COLO668 (cell line): ENCODE results near the gene RTCB.
A peak's percentile ranks its signal among the peaks of the same experiment; 100 is the strongest.
"Not testable (repeated sequence)": the region's sequence is repeated elsewhere in the genome, so short reads cannot be mapped to it uniquely, and the experiment has no call there.

Experiments
- DNase-seq: peaks from one replicate; lab custom pipeline; 2025; ENCODE audit not compliant: unreplicated experiment; lab: John Stamatoyannopoulos, UW

Gene RTCB

DNA sequence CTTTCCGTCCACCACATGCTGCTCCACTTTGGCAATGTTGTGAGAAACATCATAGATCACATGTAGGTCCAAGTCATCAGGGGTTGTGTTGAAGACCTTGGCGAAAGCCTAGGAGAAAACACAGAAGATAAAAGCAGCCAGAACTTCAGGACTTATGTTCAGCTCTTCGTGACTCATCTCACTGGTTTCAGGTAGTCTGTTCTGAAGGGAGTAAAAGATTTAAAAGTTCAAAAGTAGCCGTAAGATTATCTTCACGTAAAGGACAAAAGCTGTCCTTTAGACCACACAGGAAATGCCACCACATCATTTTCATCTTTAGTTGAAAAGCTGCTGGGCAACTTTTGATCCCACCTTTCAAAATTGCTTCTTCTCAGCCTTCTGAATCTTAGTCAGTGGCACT lies 16.9 kb downstream of the RTCB start:
- DNase-seq, result no peak

DNA sequence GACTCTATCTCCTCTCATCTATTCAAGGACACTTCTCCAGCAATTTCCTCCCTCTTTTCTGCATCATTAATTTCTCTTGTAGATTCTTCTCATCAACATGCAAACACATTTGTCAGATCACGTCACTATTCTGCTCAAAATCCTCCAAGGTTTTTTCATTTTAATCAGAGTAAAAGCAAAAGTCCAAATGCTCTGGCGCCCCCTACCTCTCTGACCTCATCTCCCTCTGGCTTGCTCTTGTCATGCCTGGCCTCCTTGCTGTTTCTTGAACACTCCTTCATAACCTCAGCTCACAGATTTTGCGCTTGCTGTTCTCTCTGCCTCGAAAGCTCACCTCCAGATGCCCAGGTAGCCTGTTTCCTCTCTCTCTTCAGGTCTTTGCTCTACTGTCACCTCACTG lies 22.4 kb downstream of the RTCB start:
- DNase-seq, result no peak

DNA sequence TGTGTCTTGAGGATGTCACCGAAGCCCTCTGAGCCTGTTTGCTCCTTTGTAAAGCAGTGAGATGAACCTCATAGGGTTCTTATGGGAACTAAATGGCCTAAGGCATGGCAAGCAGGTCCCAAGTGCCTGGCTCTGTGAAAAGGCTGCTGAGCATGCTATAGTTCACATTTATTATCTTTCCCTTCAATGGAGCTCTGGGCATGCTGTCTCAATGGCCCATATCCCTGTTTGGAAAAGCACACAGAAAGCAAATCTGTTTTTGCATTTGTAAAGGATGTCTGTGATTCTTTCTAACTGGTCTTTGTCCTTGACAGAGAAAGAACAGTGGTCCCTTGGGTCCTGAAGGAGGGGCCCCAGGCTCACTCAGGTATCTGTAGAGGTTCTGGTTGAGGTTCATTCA lies 26.4 kb downstream of the RTCB start:
- no peak for DNase-seq

DNA sequence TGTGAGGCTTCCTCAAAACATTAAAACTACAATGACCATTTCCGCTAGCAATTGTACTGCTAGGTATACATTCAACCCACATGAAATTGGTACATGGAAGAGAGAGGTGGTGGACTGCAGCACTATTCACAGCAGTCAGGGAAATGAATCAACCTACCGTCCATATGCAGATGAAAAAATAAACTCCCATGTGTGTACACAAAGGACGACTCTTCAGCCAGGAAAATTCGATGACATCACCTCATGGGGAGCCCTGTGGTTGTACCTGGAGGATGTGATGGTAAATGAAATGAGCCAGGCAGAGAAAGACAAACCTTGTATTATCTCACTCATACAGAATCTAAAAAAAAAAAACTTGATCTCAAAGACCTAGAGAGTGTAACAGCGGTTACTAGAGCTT lies 31.1 kb downstream of the RTCB start:
- peak; percentile 22 for DNase-seq

DNA sequence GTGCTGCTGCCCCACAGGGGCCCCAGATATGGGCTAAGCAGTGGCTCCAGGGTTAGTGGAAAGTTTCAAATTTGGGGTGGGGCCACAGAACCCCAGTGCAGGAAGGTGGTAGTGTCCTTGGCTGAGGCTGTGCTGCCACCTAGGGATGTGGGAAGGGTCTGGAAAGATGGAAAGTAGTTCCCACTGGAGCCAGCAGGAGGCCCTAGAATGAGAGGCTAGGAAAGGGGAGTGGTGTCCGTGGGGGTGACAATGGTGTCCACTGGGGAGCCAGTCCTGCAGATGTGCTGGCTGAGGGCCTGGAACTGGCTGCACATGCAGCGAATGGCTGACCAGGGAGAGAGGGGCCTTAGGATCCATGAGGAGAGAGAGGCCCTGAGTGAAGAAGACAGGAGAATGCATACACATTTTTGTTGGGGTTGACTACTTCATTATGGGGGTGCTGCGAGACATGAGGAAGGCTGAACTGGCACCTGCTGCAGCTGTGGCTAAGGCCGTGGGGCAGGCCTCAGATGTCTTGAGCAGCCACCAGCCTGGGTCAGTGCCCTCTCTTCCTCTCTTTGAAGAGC lies 33.3 kb downstream of the RTCB start:
- DNase-seq, result peak; percentile 39

DNA sequence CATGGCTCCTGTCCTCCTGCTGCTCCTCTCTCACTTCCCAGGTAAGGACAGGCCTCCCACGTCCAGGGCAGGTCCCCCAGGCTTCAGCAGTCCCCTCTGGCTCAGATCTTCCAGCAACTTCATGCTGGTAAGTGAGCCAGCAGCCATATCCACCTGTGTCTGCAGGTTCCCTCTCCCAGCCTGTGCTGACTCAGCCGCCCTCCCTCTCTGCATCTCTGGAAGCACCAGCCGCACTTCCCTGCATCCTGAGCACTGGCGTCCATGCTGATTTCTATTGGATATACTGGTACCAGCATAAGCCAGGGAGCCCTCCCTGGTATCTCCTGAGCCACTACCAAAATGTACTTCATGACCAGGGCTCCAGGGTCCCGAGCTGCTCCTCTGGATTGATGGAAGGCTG lies 35.4 kb downstream of the RTCB start:
- no peak for DNase-seq

DNA sequence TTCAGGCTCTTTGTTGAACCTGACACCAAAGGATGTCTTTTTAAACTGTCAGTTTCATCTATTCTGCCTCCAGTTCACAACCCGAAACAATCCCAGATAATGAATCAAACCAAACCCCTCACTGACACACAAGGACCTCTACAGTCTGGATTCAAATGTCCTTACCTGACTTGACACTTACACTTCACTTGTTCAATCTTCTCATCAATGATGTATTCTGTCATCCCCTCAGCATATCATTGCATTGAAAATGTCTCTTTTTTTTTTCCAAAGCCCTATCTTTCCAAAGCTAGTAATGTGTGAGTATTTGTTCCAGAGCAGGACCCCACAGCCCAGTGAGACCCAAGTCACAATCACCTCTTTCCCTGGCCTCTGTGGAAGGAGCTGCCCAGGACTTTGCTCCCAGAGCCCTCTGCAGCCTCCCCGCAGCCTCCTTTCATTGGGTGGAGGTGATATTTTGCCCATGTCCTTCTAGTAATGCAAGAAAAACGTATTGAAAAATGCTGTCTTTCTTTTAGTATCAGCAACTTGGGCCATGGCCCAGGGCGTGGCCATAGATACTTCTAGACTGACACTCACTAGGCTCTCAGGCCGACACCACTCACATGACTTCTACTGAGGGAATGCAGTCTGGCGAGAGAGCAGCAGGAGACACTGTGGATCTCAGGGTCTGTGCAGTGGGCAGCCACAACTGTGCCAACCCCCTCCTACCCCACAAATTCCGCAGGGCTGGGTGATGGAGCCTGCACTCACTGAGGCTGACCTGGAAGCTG lies 36.2 kb downstream of the RTCB start:
- no peak for DNase-seq

DNA sequence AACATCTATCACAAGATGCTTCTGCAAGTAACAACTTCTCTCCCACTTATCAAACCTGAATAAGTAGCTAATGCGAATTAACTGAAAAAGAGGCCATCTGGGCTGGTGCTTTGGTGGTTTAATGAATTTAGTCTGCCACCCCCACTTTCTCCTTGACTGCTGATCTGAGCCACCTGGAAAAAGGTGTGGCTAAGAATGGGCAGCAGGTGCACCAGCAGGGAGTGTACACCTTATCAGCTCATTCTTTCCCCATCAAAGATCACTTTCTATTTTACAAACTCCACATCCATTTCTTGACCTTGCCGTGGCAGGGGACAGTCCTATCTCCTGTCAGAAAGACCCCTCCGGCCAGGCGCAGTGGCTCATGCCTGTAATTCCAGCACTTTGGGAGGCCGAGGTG lies 47.8 kb downstream of the RTCB start:
- no peak for DNase-seq

DNA sequence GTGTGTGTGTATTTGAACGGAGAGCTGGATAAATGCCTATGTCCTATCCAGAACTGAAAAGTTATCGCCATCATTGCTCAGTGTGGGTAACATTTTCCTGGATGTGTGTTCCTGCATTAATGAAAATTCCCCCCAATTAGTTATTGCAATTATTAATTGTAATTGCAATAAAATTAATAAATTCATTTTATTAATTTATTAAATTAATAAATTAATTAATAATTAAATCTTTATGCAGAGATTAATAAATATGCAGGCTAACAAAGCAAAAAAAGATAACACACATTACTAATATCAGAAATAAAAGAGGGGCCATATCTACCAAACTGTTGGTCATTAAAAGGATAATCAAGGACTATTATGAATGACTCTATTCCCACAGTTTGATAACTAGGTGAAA lies 50.8 kb downstream of the RTCB start:
- DNase-seq, result no peak

DNA sequence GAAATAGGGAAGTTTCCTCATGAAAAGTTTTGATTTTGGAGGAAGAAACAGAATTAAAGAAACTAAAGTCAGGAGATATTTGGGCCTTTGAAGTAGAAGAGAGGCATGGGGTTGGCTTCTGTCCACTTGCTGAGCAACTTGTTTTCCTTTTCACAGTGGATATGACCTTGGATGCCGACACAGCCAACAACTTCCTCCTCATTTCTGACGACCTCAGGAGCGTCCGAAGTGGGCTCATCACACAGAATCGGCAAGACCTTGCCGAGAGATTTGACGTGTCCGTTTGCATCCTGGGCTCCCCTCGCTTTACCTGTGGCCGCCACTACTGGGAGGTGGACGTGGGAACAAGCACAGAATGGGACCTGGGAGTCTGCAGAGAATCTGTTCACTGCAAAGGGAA lies 52.0 kb downstream of the RTCB start:
- not testable (repeated sequence) for DNase-seq

DNA sequence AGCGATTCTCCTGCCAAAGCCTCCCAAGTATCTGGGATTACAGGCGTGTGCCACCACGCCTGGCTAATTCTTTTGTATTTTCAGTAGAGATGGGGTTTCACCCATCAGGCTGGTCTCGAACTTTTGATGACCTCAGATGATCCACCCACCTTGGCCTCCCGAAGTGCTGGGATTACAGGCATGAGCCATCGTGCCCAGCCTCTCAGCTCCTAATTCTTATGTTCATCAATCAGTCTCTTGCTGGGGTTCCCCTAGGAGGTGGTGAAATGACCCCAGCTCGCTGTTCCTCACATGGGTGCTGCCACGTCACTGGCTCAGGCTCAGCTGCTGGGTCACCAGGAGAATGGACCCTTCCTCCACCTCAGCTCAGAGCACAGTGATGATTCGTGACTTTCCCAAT lies 54.5 kb downstream of the RTCB start, which contains the start of gene RFPL3:
TSS of gene RFPL3 (plus strand) at position 301 of the 400 bp plus-strand sequence. CDS start 205 bp downstream, outside the sequence.
- not testable (repeated sequence) for DNase-seq

DNA sequence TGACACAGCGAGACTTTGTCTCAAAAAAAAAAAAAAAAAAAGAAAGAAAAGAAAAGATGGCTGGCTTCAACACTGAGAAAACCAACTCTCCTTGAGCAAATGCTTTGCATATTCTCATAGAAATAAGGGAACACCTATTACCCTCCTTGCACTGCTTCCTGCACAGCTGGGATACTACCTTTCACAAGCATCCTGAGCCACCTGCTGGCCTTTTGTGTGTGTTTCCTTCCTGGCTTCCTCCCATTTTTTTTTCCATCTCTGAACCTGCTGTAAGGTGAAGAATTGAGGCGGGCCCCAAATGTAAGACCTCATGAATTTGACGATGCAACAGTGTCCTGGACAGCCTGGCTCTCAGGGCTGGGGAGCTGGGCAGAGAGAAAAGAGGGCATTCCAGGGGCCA lies 56.3 kb downstream of the RTCB start:
- peak; percentile 30 for DNase-seq

DNA sequence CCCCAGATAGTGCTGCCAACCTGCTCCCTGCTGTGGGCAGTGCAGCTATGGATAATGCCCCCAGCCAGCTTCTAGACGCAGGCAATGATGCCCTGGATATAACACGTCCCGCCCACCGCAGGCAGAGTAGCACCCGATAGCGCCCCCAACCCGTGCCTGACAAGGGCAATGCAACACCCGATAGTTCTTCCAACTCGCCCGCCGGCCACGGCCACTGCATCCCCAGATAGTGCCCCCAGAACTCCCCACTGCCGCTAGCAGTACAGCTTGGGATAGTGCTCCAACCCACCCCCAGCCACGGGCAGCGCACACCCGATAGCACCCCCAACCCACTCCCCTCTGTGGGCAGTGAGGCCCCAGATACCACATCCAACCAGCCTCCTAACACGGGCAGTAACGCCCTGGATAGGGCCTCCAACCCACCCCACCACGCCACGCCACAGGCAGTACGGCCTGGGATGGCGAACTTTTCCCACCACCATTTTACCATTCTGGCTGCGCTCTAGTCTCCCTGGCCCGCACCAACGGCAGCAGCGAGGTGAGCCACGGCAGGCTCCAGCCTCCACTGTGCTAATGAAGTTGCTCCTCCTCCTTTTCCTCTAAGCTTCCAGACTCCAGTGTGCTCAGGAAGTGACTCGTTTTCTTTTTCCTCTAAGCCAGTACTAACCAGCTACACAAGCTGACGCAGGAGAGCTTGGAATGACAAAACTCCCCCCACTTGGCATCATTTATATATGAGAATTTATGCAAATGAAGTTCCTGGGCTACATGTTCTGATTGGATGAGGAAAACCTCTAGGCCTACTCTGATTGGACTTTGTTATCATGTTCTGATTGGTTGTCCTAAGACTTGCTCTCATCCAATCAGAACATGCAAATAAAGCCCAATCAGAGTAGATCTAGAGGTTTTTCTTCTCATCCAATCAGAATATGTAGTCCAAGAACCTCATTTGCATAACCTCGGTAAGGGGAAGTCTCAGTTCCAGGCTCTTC lies 57.4 kb downstream of the RTCB start:
- DNase-seq, result no peak

DNA sequence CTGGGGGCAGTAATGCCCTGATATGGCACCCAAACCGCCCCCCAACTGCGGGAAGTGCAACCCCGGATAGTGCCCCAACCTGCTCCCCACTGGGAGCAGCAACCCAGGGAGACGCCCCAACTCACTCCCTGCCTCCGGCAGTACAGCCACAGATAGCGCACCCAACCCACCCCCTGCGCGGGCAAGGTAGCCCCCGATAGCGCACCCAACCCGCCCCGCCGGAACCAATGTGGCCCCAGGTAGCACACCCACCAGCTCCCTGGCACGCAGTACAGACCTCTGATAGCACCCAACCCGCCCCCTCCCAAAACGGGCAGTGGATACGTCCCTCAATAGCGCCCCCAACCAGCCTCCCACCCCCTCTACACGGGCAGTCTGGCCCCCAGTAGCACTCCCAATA lies 58.2 kb downstream of the RTCB start:
- DNase-seq, result no peak

DNA sequence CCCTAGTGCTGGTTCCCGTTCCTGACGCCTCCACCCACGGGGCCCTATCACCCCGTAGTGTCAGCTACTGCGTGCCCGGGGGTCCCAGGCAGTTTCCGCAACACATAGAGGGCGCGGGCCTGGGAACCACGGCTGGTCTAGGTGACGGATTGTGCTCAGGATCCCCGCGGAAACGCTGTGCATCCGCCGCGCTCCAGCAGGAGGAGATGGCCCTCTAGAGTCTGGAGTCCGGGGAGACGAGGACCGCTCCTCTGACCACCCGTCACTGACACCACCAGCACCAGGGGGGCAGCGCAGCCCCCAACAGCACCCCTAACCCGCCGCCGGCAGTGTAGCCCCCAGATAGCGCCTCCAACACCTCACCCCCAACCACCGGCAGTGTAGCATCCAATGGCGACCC lies 58.8 kb downstream of the RTCB start:
- no peak for DNase-seq

DNA sequence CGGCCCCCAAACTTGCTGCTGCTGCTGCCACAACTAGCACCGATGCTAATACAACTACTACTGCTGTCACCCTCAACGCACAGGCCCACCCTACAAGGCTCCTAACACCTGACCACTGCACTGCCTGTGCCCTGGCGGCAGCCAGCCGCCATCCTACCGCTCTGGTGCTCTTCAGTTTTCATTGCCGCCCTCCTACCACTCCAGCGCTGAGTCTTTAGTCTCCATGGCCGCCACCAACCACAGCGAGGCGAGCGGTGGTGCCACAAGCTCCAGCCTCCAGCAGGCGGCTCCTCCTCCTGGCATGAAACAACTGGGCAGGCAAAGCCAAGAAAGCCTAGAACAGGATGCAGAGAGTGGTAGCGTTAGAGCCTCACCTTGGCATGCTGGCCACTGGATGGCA lies 59.4 kb downstream of the RTCB start:
- no peak for DNase-seq

DNA sequence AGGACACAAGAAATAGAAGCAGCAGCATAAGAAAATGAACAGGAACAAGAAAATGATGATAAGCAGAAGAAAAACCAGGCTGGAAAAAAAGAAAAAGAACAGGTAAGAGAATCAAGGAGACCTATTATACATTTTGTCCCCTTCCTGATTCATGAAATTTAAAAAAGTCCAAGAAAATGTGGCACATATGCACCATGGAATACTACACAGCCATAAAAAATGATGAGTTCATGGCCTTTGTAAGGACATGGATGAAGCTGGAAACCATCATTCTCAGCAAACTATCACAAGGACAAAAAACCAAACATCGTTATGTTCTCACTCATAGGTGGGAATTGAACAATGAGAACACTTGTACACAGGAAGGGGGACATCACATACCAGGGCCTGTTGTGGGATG lies 60.2 kb downstream of the RTCB start:
- DNase-seq, result not testable (repeated sequence)

DNA sequence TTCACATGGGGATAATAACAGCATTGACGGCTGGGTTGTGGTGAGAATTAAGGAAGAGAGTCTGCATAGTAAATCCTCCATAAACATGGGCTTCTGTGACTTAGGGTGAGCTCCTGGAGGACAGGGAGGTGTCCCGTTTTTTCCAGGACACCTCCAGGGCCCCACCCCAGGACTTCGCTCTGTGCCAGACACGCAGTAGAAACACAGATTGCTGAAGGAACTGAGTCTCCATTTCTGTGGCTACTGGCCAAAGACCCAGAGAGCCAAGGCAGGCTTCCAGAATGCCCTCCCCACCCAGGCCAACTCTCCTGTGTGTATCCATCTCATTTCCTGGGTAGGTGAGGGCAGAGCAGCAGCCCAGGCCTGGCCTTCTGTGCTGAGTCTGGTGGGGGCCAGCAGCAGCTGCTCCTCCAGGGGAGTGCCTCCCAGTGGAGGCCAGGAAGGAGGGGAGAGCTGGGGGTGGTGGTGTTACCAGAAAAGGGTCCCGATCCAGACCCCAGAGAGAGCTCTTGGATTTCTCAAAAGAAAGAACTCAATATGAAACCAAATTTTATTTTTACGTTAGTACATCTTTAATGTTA lies 63.9 kb downstream of the RTCB start:
- DNase-seq, result no peak

DNA sequence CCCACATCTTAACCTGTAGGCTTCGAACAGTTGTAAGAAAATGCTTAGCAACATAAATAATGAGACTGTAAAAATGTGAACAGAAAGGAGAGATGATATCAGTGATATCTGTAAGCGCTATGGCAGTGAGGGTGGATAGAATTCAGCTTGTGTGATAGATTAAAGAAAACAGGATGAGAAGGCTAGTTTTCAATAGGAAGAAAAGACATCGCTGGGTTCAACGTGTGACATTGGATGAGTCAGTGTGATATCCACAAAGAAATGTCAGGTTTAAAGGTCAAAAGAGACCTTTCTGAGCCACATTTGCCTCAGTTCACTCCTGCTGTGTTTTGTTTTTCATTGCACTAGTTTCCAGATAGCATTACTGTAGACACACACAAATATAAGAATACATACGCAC lies 68.1 kb downstream of the RTCB start:
- no peak for DNase-seq

DNA sequence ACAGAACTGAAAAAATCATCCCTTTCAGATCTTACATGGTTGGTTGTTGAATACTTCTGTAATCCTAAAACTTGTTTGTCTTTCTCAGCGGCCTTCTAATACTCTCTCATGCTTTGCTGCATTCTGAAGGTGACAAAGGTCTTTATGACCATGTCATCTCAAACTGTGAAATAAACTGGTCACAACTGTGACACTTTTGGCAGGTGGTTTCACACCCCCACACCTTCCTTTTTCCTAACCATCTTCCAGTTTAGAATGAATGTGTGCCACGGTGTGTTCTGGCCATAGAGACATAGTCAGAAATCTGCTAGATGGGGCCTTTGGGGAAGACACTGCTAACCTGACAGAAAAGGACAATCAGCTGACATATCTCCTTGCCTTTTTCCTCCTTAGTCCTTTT lies 69.1 kb downstream of the RTCB start:
- no peak for DNase-seq

DNA sequence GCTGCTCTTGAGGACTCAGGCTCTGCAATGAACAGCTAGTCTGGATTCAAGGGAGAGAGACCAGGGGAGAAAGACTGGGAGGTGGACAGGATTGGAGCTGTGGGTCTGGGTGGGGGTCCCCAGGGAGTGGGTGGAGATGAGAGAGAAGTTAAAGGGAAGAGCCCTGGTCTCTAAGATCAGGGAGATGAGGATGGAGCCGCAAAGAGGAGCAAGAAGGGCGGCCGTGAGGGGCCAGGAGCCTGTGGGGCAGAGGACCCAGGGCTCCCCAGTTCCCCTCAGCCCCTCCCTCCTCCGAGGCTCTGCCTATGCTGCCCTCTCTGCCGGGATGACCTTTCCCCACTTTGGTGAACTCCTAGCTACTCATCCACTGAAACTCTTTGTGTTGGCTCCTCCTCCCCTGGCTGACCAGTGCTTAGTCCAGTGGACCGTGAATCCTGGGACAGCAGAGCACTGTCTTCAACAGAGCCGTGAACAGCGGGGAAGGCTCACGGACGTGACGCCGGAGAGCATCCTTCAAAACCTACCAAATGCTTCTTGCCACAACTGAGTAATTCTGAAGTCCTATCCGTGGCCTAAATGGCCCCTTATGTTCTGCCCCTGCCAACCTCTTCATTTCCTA lies 70.8 kb downstream of the RTCB start:
- no peak for DNase-seq
